Activated CD8-positive, alpha-beta memory T cell treated with anti-CD3 and anti-CD28 coated beads, Interleukin-2, amount 50 U/mL, for 48 hours (primary cell): ENCODE results near the gene KLHL41.
A peak's percentile ranks its signal among the peaks of the same experiment; 100 is the strongest.
"Not testable (repeated sequence)": the region's sequence is repeated elsewhere in the genome, so short reads cannot be mapped to it uniquely, and the experiment has no call there.

ENCODE experiments used
- DNase-seq: peaks from one replicate; pipeline ENCODE4 v3.0.0-alpha.2; 2020

Gene KLHL41

DNA sequence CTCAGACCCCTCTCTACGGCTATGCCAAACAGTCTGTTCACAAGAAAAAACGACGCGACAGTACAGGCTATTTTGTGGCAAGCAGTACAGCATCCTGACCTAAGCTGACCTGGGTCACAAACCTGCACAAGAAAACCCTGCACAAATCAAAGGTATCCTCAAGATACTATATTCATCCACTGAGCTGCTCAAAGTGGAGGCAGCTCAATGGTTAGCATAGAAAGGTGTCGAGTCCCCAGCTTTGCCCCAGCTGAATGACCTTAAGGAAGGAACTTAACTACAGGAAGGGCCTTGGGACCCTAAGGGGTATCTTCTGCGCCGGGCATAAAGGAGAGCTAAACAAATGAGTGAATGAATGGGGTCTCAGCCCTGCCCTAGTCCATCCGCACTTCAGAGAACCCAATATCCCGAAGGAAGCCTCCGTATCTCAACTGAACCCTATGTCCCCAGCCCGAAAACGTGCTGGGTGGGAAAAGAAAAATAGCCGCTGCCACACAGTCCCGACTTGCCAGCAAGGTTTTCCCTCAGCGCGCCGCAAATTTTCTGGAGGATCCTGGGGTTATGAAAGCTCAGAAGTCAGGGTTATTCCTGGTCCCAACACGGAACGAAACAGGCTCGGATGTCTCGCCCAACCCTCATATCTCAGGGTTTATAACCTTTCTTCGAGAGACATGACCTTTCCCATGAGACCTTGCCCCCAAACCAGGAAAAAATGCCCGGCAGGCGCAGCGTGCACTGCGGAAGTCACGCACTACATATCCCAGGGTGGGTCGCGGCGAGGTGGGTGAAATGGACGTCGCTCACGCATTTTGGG, 63.9 kb downstream of the KLHL41 start, which contains the start of gene FASTKD1:
Gene FASTKD1, minus strand, starts transcription at position 706 of the 814 bp plus-strand sequence. CDS start 1,836 bp downstream, outside the sequence.
- peak; percentile 90 for DNase-seq

DNA sequence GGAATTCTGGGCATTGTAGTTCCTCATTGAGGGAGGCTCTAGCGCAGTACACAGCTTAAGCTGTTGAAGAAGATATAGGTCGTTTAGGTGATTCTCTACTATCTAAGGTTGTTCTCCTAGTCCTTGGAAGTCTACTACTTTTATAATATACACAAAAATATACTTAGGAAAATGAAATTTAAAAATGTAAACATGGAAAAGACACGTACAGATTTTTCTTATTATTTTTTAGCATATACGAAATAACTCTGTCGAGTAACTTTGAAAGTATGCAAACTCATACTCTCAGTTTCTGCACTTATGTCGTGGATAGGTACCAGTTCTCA, 64.4 kb downstream of the KLHL41 start:
- no peak for DNase-seq

DNA sequence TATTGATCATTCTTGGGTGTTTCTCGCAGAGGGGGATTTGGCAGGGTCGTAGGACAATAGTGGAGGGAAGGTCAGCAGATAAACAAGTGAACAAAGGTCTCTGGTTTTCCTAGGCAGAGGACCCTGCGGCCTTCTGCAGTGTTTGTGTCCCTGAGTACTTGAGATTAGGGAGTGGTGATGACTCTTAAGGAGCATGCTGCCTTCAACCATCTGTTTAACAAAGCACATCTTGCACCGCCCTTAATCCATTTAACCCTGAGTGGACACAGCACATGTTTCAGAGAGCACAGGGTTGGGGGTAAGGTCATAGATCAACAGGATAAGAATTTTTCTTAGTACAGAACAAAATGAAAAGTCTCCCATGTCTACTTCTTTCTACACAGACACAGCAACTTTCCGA, 65.0 kb downstream of the KLHL41 start:
- DNase-seq = not testable (repeated sequence)

DNA sequence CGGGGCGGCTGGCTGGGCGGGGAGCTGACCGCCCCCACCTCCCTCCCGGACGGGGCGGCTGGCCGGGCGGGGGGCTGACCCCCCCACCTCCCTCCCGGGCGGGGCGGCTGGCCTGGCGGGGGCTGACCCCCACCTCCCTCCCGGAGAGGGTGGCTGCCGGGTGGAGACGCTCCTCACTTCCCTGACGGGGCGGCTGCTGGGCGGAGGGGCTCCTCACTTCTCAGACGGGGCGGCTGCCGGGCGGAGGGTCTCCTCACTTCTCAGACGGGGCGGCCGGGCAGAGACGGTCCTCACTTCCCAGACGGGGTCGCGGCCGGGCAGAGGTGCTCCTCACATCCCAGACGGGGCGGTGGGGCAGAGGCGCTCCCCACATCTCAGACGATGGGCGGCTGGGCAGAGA, 65.8 kb downstream of the KLHL41 start:
- not testable (repeated sequence) for DNase-seq
